Measurements from ENCODE around the gene ZNF418. TPM values are rescaled to one million over a fixed set of nuclear protein-coding genes. Genes with fewer than 3 reads are reported as not detected.
A peak's percentile ranks its signal among the peaks of the same experiment; 100 is the strongest.
"Not testable (repeated sequence)": the region's sequence is repeated elsewhere in the genome, so short reads cannot be mapped to it uniquely, and the experiment has no call there.

ZNF418 gene
- total RNA-seq, 1 donor from 2014 or later, result 0.76 TPM

GRCh38 chr19:57888560-57889231 is 46.5 kb downstream of the ZNF418 start, which contains the start of gene ZNF814:
Gene ZNF814 (minus strand): TSS chr19:57889037. CDS start chr19:57888802, 235 bp downstream.
- peak; percentile 83 for ATAC-seq

GRCh38 chr19:57888107-57888559 is 47.1 kb downstream of the ZNF418 start:
- ATAC-seq, result peak; percentile 30

- peak; percentile 48 for ATAC-seq
Observed at GRCh38 chr19:57887195-57887941, 47.8 kb downstream of the ZNF418 start.

GRCh38 chr19:57886046-57886445 is 49.2 kb downstream of the ZNF418 start:
- ATAC-seq, result no peak

- not testable (repeated sequence) for ATAC-seq
Observed at GRCh38 chr19:57873883-57874799, 61.1 kb downstream of the ZNF418 start.

- ATAC-seq, result no peak
Observed at GRCh38 chr19:57872450-57872849, 62.8 kb downstream of the ZNF418 start.

Other genes with a start within 250 kb of the ZNF418 start
- gene ZNF154, start 226.2 kb downstream of the ZNF418 start, total RNA-seq, result 0.60 TPM
- gene ZNF671, start 207.8 kb downstream of the ZNF418 start, total RNA-seq, result 2.0 TPM
- gene ZNF776, start 188.6 kb downstream of the ZNF418 start, total RNA-seq, result 6.8 TPM
- 9.4 TPM for gene ZNF586, start 165.7 kb downstream of the ZNF418 start, total RNA-seq
- 7.9 TPM for gene ZNF552, start 120.5 kb downstream of the ZNF418 start, total RNA-seq
- 9.3 TPM for gene ZNF587B, start 105.1 kb downstream of the ZNF418 start, total RNA-seq
- gene ZNF587, start 85.5 kb downstream of the ZNF418 start, total RNA-seq, result 16.3 TPM
- gene ZNF814, start 46.4 kb downstream of the ZNF418 start, total RNA-seq, result 6.5 TPM
- gene ZNF417, start 18.8 kb downstream of the ZNF418 start, total RNA-seq, result 5.7 TPM
- 2.6 TPM for gene ZNF256, start 12.3 kb upstream of the ZNF418 start, total RNA-seq
- 0.48 TPM for gene C19orf18, start 39.1 kb upstream of the ZNF418 start, total RNA-seq
- 5.4 TPM for gene ZNF606, start 67.4 kb upstream of the ZNF418 start, total RNA-seq
- gene ZSCAN1, start 98.6 kb upstream of the ZNF418 start, total RNA-seq, result not detected
- 0.68 TPM for gene ZNF135, start 123.9 kb upstream of the ZNF418 start, total RNA-seq
- gene ZSCAN18, start 162.8 kb upstream of the ZNF418 start, total RNA-seq, result 9.4 TPM
- gene ZNF329, start 215.4 kb upstream of the ZNF418 start, total RNA-seq, result 2.9 TPM
- 19.5 TPM for gene ZNF274, start 247.7 kb upstream of the ZNF418 start, total RNA-seq